Endodermal cell (in vitro differentiated cells): ENCODE measurements around the gene SIN3A. TPM values are rescaled to one million over a fixed set of nuclear protein-coding genes. Genes with fewer than 3 reads are reported as not detected.

ENCODE experiments used
- DNase-seq: peaks from one replicate; pipeline ENCODE4 v3.0.0-alpha.2; 2017
- H3K27ac ChIP-seq: 2 replicates; pipeline ENCODE4 v1.5.1; 2013; ENCODE audit warnings: mild to moderate bottlenecking, low read depth, low read length, moderate library complexity
- H3K27me3 ChIP-seq: 2 replicates; pipeline ENCODE4 v1.6.1; 2013; ENCODE audit warnings: mild to moderate bottlenecking, low read length, moderate library complexity; ENCODE audit not compliant: insufficient read depth, control insufficient read depth, poor library complexity, severe bottlenecking
- H3K36me3 ChIP-seq: 2 replicates; pipeline ENCODE4 v1.7.0; 2013; ENCODE audit warnings: mild to moderate bottlenecking, low read length, moderate library complexity; ENCODE audit not compliant: control insufficient read depth, insufficient read depth
- H3K4me1 ChIP-seq: one replicate; pipeline ENCODE4 v1.7.0; 2013; ENCODE audit warnings: low read length; ENCODE audit not compliant: control insufficient read depth, insufficient read depth
- H3K4me3 ChIP-seq: 2 replicates; pipeline ENCODE4 v1.5.1; 2013; ENCODE audit warnings: mild to moderate bottlenecking, low read length, moderate library complexity
- H3K9ac ChIP-seq: 2 replicates; pipeline ENCODE4 v1.6.1; 2013; ENCODE audit warnings: mild to moderate bottlenecking, low read length, moderate library complexity; ENCODE audit not compliant: poor library complexity, severe bottlenecking; ENCODE audit errors: extremely low read depth
- H3K9me3 ChIP-seq: 2 replicates; pipeline ENCODE4 v1.6.1; 2013; ENCODE audit warnings: mild to moderate bottlenecking, low read length, moderate library complexity; ENCODE audit not compliant: control insufficient read depth
- H3K27ac Mint-ChIP-seq: 2 replicates; pipeline ENCODE4 v1.8.0; 2020; ENCODE audit warnings: mixed read lengths
- H3K27me3 Mint-ChIP-seq: 2 replicates; pipeline ENCODE4 v1.8.0; 2021; ENCODE audit warnings: mild to moderate bottlenecking, mixed read lengths; ENCODE audit not compliant: insufficient read depth
- H3K36me3 Mint-ChIP-seq: 2 replicates; pipeline ENCODE4 v1.8.0; 2020; ENCODE audit warnings: low read depth, mixed read lengths
- H3K4me1 Mint-ChIP-seq: 2 replicates; pipeline ENCODE4 v1.8.0; 2020; ENCODE audit warnings: mixed read lengths
- H3K4me3 Mint-ChIP-seq: 2 replicates; pipeline ENCODE4 v1.8.0; 2020; ENCODE audit warnings: mild to moderate bottlenecking, moderate library complexity, mixed read lengths
- H3K9me3 Mint-ChIP-seq: 2 replicates; pipeline ENCODE4 v1.8.0; 2020; ENCODE audit warnings: mild to moderate bottlenecking, mixed read lengths
- WGBS, 2 experiments: methylation state at CpG; one replicate each; pipeline versions ENCODE4 v1.1.5 to v1.1.7; 2013; ENCODE audit warnings: missing lambda C conversion rate in 2 of 2, mixed read lengths in 1 of 2; ENCODE audit not compliant: insufficient coverage in 1 of 2, insufficient read length in 1 of 2; 5-methylcytosine and 5-hydroxymethylcytosine counted together
- total RNA-seq, 2 donors: library from RNA; stranded (reverse); fragmentation: NEBNext Ultra II Directional in 1 of 2; extraction: Animal tissue kit (Norgen Biotek cat#: 25700) in 1 of 2; gene quantifications; 2 replicates in 1 of 2; 3 replicates in 1 of 2; pipeline ENCODE4 v1.2.1, GENCODE V29; 2021
- TF ChIP-seq, protein P1 (sequence below): fragments of 200-600 bp; sonication (generic); conservative IDR thresholded peaks from 2 replicates; pipeline ENCODE4 v1.5.0; 2021; ENCODE audit warnings: antibody characterized with exemption, mild to moderate bottlenecking

The SIN3A gene
- total RNA-seq, 2 donors from 2014 or later, result 119 to 123 TPM

DNA sequence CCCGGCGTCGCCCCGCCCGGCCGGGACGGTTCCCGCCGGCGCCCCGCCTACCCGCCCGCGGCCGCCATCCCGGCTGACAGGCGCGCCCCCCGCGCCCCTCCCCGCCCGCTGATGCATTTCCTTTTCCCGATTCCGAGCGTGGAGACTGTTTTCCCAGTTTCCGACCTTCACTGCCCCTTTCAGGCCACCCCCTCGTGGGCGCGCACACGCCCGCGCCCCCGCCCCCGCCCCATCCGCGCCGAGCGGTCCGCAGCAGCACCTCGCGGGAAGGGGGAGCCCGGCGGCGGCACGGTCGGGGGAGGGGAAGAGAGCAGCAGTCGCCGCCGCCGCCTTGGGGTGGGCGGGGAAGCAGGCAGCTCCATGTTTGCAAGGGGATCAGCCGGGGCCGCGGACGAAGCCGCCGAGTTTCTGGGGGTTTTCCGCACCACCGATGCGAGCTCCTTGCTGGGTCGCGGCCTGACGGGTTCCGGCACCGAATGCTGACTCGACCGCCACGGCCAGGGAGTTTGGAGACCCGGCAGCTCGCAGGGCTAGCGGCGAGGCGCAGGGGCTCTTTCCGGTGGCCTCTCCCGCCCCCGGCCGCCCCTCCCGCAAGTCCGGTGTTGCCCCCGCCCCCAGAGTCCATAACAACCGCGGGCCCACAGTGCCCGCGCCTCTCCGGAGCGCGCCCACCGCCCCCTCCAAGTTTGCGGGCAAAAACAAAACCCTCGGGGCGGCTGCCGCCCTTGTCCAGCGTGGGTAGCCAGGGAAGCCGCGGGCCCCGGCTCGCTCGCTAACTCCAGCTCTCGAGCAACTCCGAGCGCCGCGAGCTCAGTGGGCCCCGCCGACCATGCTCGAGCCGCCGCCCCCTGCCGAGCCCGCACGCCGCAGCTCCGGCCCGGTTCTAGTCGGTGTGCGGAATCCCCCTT is 3.2 kb upstream of the SIN3A start:
- Mint-ChIP-seq H3K27me3 (no peaks in the 10 kb centered on the region), H3K36me3 (peaks cover 2% of the 10 kb centered on the region), H3K4me1 (peaks cover 7% of the 10 kb centered on the region), H3K4me3 (peak overlapping the region; percentile 94), H3K27ac (peak overlapping the region; percentile 91), H3K9me3 (no peaks in the 10 kb centered on the region)
- H3K27me3 ChIP-seq, result no peaks in the 10 kb centered on the region
- peak overlapping the region; percentile 91 for H3K9ac ChIP-seq
- 0% methylated on average over 13 to 116 of the region's 116 CpGs for WGBS, 2 experiments
- peak; percentile 87 for DNase-seq
- H3K4me1 ChIP-seq, result peaks cover 5% of the 10 kb centered on the region
- TF ChIP-seq, protein P1, sequence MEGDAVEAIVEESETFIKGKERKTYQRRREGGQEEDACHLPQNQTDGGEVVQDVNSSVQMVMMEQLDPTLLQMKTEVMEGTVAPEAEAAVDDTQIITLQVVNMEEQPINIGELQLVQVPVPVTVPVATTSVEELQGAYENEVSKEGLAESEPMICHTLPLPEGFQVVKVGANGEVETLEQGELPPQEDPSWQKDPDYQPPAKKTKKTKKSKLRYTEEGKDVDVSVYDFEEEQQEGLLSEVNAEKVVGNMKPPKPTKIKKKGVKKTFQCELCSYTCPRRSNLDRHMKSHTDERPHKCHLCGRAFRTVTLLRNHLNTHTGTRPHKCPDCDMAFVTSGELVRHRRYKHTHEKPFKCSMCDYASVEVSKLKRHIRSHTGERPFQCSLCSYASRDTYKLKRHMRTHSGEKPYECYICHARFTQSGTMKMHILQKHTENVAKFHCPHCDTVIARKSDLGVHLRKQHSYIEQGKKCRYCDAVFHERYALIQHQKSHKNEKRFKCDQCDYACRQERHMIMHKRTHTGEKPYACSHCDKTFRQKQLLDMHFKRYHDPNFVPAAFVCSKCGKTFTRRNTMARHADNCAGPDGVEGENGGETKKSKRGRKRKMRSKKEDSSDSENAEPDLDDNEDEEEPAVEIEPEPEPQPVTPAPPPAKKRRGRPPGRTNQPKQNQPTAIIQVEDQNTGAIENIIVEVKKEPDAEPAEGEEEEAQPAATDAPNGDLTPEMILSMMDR, result no peak
- H3K9me3 ChIP-seq, result no peaks in the 10 kb centered on the region
- H3K4me3 ChIP-seq, result peak overlapping the region; percentile 96
- peak overlapping the region; percentile 88 for H3K27ac ChIP-seq
- no peaks in the 10 kb centered on the region for H3K36me3 ChIP-seq

DNA sequence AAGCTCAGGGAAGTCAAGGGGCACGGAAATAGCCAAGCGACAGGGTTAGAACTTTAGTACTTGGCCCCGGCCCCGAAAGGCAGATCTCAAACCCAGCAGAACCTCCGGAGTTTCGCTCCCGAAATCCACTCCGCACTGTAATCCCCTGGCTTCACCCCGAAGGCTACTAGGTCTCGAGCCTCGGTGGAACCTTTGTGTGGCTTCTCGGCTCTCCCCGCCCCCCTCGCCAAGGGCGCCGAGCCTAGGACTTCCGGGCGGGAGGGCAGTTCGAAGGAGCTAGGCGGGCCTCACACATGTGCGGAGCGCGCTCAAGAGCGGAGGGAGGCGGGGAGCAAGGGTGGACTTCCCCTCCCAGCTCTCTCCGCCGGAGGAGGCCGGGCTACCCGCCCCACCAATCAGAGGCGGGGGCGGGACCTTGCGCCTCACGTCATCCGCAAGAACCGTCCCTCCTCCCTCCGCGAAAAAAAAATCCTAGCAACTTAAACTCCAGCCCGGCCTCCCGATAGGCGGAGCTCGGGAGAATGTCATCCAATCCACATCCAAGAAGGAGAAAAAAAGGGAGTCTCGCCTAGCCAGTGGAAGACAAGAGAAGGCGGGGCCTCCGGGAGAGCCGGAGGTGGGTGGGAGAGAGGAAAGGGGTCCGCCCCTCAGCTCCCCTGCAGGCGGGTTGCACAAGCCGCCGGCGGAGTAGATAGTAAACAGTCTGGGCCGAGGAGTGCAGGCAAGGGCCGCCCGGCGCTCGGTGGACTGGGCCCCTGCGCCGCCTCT is 2.4 kb upstream of the SIN3A start:
- Histone ChIP-seq H3K27ac (peak overlapping the region; percentile 93), H3K9ac (peak overlapping the region; percentile 90), H3K4me3 (peak overlapping the region; percentile 93), H3K9me3 (no peaks in the 10 kb centered on the region), H3K36me3 (no peaks in the 10 kb centered on the region), H3K27me3 (no peaks in the 10 kb centered on the region), H3K4me1 (peaks cover 5% of the 10 kb centered on the region)
- Mint-ChIP-seq H3K27ac (peak overlapping the region; percentile 98), H3K27me3 (no peaks in the 10 kb centered on the region), H3K4me3 (peak overlapping the region; percentile 94), H3K36me3 (no peaks in the 10 kb centered on the region), H3K9me3 (no peaks in the 10 kb centered on the region), H3K4me1 (peaks cover 7% of the 10 kb centered on the region)
- peak; percentile 99 for DNase-seq
- TF ChIP-seq, protein P1, result no peak
- 0% methylated on average over 27 to 57 of the region's 57 CpGs for WGBS, 2 experiments

DNA sequence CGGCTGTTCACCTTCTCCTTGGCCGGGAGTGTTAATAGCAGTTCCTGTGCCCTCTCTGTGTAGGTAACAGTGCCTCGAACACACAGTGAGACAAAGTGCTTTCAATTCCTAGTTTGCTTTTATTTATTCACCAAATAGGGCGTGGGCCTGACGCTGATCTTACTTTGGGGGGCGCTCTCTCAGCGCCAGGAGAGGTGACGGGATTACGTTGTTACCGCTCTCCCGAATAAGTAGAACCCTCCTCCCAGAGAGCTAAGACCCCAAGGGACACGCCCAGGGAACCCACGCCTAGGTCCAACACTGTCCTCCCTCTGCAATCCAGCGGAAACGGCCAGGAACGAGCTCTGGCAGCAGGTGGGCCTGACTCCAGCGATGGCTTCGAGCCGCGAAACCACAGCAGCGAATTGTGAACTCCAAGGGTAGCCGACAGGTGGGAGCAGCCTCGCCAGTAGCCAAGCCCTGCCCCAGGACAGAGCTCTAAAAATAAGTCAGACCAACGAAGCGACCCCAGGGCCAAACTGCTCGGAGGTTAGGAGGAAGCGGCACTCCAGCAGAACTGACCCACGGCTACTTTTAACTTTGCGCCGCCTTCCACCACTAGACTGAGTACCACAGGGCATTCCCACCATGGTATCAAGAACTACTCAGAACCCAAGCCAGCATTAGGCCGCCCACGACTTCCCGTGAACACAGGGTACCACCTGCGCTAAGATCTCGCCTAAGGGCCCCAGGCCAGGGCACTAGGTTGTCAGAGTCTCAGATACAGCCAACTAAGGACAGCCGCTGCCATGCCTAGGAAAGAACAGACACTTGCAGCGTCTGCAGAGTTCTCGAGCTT is 1.6 kb upstream of the SIN3A start:
- H3K4me1 Mint-ChIP-seq, result peaks cover 7% of the 10 kb centered on the region
- H3K4me3 Mint-ChIP-seq, result peak overlapping the region; percentile 94
- DNase-seq, result peak; percentile 89
- H3K9ac ChIP-seq, result peak overlapping the region; percentile 90
- peak overlapping the region; percentile 98 for H3K27ac Mint-ChIP-seq
- 1 to 2% methylated on average over 25 to 38 of the region's 38 CpGs for WGBS, 2 experiments
- no peaks in the 10 kb centered on the region for H3K9me3 Mint-ChIP-seq
- H3K36me3 ChIP-seq, result no peaks in the 10 kb centered on the region
- no peaks in the 10 kb centered on the region for H3K9me3 ChIP-seq
- no peaks in the 10 kb centered on the region for H3K27me3 Mint-ChIP-seq
- H3K27me3 ChIP-seq, result no peaks in the 10 kb centered on the region
- H3K4me1 ChIP-seq, result peaks cover 5% of the 10 kb centered on the region
- H3K36me3 Mint-ChIP-seq, result no peaks in the 10 kb centered on the region
- TF ChIP-seq, protein P1, result peak; percentile 54
- peak overlapping the region; percentile 93 for H3K27ac ChIP-seq
- peak overlapping the region; percentile 93 for H3K4me3 ChIP-seq
